Measurements from ENCODE around the gene CDC42EP5.

The CDC42EP5 gene

DNA sequence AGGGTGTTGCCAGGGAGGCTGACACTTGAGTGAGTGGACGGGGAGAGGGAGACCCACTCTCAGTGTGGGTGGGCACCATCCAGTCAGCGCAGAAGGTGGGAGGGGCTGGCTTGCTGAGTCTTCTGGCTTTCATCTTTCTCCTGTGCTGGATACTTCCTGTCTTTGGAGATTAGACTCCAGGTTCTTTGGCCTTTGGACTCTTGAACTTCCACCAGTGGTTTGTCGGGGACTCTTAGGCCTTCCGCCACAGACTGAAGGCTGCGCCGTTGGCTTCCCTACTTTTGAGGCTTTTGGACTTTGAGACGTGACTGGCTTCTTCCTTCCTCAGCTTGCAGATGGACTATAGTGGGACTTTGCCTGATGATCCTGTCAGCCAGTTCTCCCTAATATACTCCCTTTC lies 28.4 kb downstream of the CDC42EP5 start:
- H3K79me2 ChIP-seq (ENCODE audit: insufficient read depth, low read length), result peaks cover 21% of the 10 kb centered on the region
- H3F3A ChIP-seq (ENCODE audit: insufficient read depth, low read length), result no peaks in the 10 kb centered on the region
- peaks cover 13% of the 10 kb centered on the region for H3K4me1 ChIP-seq (ENCODE audit: insufficient read depth, low read length, severe bottlenecking)
- H3K27ac ChIP-seq (ENCODE audit: low read depth, low read length, poor library complexity, severe bottlenecking), result no peak overlapping the region
- H3K27me3 ChIP-seq (ENCODE audit: insufficient read depth, low read length), result no peaks in the 10 kb centered on the region
- H2AFZ ChIP-seq (ENCODE audit: low read length), result no peak overlapping the region
- H3K4me3 ChIP-seq (ENCODE audit: low read depth, low read length, poor library complexity, severe bottlenecking), result no peak overlapping the region
- H3K9ac ChIP-seq (ENCODE audit: low read length), result no peak overlapping the region
- no peak overlapping the region for H3K4me2 ChIP-seq (ENCODE audit: low read length)
- no peaks in the 10 kb centered on the region for H3K9me2 ChIP-seq (ENCODE audit: low read depth, low read length)
- H3K9me3 ChIP-seq (ENCODE audit: low read length), result no peaks in the 10 kb centered on the region
- TF ChIP-seq, protein P1, sequence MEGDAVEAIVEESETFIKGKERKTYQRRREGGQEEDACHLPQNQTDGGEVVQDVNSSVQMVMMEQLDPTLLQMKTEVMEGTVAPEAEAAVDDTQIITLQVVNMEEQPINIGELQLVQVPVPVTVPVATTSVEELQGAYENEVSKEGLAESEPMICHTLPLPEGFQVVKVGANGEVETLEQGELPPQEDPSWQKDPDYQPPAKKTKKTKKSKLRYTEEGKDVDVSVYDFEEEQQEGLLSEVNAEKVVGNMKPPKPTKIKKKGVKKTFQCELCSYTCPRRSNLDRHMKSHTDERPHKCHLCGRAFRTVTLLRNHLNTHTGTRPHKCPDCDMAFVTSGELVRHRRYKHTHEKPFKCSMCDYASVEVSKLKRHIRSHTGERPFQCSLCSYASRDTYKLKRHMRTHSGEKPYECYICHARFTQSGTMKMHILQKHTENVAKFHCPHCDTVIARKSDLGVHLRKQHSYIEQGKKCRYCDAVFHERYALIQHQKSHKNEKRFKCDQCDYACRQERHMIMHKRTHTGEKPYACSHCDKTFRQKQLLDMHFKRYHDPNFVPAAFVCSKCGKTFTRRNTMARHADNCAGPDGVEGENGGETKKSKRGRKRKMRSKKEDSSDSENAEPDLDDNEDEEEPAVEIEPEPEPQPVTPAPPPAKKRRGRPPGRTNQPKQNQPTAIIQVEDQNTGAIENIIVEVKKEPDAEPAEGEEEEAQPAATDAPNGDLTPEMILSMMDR (IDR thresholded peaks at IDR 0.05; ENCODE audit: low read length), result no peak
- TF ChIP-seq EZH2 (IDR thresholded peaks at IDR 0.05; ENCODE audit: borderline replicate concordance, low read length), result no peak
- peaks cover 27% of the 10 kb centered on the region for H3K36me3 ChIP-seq (ENCODE audit: insufficient read depth, low read length)
- no peaks in the 10 kb centered on the region for H4K20me1 ChIP-seq (ENCODE audit: insufficient read depth, low read length)

DNA sequence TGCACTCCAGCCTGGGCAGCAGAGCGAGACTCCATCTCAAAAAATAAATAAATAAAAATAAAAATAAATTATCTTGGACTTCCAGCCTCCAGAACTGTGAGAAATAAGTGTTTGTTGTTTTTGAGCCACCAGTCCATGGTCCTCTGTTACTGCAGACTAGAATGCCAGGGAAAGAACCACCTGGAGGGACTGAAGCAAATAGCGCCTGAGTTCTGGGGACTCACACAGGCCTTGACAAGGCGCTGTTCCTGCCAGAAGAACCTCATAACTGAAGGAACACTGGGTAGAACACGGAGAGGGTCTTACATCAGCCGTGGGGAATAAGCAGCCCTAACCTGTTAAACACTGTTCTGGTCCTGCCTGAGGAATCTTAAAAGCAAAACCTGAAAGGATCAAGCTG lies 32.5 kb downstream of the CDC42EP5 start:
- H3K79me2 ChIP-seq (ENCODE audit: insufficient read depth, low read length), result no peaks in the 10 kb centered on the region
- TF ChIP-seq, protein P1 (IDR thresholded peaks at IDR 0.05; ENCODE audit: low read length), result no peak
- no peak for TF ChIP-seq EZH2 (IDR thresholded peaks at IDR 0.05; ENCODE audit: borderline replicate concordance, low read length)
- H3K36me3 ChIP-seq (ENCODE audit: insufficient read depth, low read length), result peaks cover 26% of the 10 kb centered on the region
- no peak overlapping the region for H3K4me2 ChIP-seq (ENCODE audit: low read length)
- no peak overlapping the region for H2AFZ ChIP-seq (ENCODE audit: low read length)
- H4K20me1 ChIP-seq (ENCODE audit: insufficient read depth, low read length), result no peaks in the 10 kb centered on the region
- no peaks in the 10 kb centered on the region for H3K9me2 ChIP-seq (ENCODE audit: low read depth, low read length)
- H3K4me1 ChIP-seq (ENCODE audit: insufficient read depth, low read length, severe bottlenecking), result no peaks in the 10 kb centered on the region
- H3K27me3 ChIP-seq (ENCODE audit: insufficient read depth, low read length), result no peaks in the 10 kb centered on the region
- H3K27ac ChIP-seq (ENCODE audit: low read depth, low read length, poor library complexity, severe bottlenecking), result no peak overlapping the region
- no peaks in the 10 kb centered on the region for H3K9me3 ChIP-seq (ENCODE audit: low read length)
- H3K4me3 ChIP-seq (ENCODE audit: low read depth, low read length, poor library complexity, severe bottlenecking), result no peak overlapping the region
- H3K9ac ChIP-seq (ENCODE audit: low read length), result no peak overlapping the region
- H3F3A ChIP-seq (ENCODE audit: insufficient read depth, low read length), result no peaks in the 10 kb centered on the region

DNA sequence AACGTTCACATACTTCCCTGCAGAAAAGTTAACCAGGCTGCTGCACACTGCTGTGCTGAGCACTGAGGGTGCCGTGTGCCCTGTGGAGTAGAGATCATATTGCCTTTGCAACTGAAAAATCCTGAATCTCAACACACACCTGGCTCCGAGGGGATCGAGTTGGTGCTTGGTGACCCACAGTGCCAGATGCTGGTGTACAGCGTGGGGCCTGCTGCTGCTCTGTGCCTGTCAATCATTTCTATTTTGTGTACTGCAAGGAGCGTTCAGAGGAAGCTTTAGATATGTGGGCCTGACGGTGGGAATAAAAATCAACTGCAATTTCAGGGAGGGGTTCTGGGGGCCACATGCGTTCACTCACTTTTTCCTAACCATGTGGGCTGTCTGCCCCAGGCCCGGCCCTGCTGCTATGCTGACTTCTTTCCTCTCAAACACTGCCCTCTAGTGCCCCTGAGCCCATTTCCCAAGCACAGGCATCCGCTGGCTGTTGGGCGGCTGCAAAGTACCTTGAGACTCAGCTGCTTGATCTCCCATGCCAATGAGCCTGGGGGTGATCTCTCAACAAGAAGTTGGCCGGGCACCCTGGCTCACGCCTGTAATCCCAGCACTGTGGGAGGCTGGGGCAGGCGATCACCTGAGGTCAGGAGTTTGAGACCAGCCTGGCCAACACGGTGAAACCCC lies 33.8 kb downstream of the CDC42EP5 start:
- Histone ChIP-seq H3K4me3 (ENCODE audit: low read depth, low read length, poor library complexity, severe bottlenecking) (no peak overlapping the region), H2AFZ (ENCODE audit: low read length) (no peak overlapping the region), H3K9me3 (ENCODE audit: low read length) (no peaks in the 10 kb centered on the region), H3K36me3 (ENCODE audit: insufficient read depth, low read length) (peaks cover 15% of the 10 kb centered on the region; the same call in 1 of the 2 replicates), H3K4me2 (ENCODE audit: low read length) (no peak overlapping the region), H3K27ac (ENCODE audit: low read depth, low read length, poor library complexity, severe bottlenecking) (no peak overlapping the region), H3K9me2 (ENCODE audit: low read depth, low read length) (no peaks in the 10 kb centered on the region), H3F3A (ENCODE audit: insufficient read depth, low read length) (no peaks in the 10 kb centered on the region), H3K79me2 (ENCODE audit: insufficient read depth, low read length) (no peaks in the 10 kb centered on the region), H3K9ac (ENCODE audit: low read length) (no peak overlapping the region), H3K4me1 (ENCODE audit: insufficient read depth, low read length, severe bottlenecking) (peaks cover 10% of the 10 kb centered on the region), H3K27me3 (ENCODE audit: insufficient read depth, low read length) (no peaks in the 10 kb centered on the region), H4K20me1 (ENCODE audit: insufficient read depth, low read length) (no peaks in the 10 kb centered on the region)
- TF ChIP-seq, protein P1 (IDR thresholded peaks at IDR 0.05; ENCODE audit: low read length), result peak; percentile 56
- no peak for TF ChIP-seq EZH2 (IDR thresholded peaks at IDR 0.05; ENCODE audit: borderline replicate concordance, low read length)

Data from OCI-LY1 (cell line).